HCT116 (cell line): ENCODE data around the gene CCDC192. TPM values are rescaled to one million over a fixed set of nuclear protein-coding genes. Genes with fewer than 3 reads are reported as not detected.

ENCODE experiments used
- ATAC-seq: fragments of 200-7000 bp; cut with Tn5 transposase; 2 replicates; pipeline ENCODE4 v1.9.1; 2020; ENCODE audit warnings: mild to moderate bottlenecking, moderate library complexity
- BruUV-seq: library from RNA; stranded (reverse); fragments of 400-500 nt; replicated peaks from 2 replicates; lab custom pipeline; 2021; lab: Mats Ljungman, UMichigan
- CTCF ChIA-PET: fragments of 300-600 bp; sonication (Branson Sonifier 250); formaldehyde crosslinking; loops from one replicate; lab custom pipeline; 2021; ENCODE audit warnings: antibody characterized with exemption; lab: Charles Lee
- POLR2A ChIA-PET: fragments of 300-600, 350-600 bp; sonication (Branson Sonifier 250); formaldehyde crosslinking; loops from one replicate; lab custom pipeline; 2021; ENCODE audit warnings: antibody characterized with exemption; lab: Charles Lee
- RAD21 ChIA-PET, 2 experiments: fragments of 300-600 bp; sonication (Branson Sonifier 250); formaldehyde crosslinking; loops; one replicate each; lab custom pipeline; 2023; ENCODE audit warnings: low total read pairs in 2 of 2; ENCODE audit not compliant: uncharacterized antibody in 2 of 2, unreplicated experiment in 2 of 2, low non-redundant PET in 1 of 2; lab: Charles Lee
- DNase-seq: peaks from one replicate; pipeline ENCODE4 v3.0.0-alpha.2; 2010; ENCODE audit warnings: low read depth, low spot score
- H2AFZ ChIP-seq: fragments of 200-600 bp; shearing (Covaris generic), sonication (generic); 2 replicates; pipeline ENCODE4 v1.6.1; 2017; ENCODE audit warnings: low read depth, mixed run types, mixed read lengths, antibody characterized with exemption, low read length; ENCODE audit not compliant: poor library complexity, severe bottlenecking
- H3K27ac ChIP-seq: 2 replicates; pipeline ENCODE4 v1.5.1; 2012; ENCODE audit warnings: low read depth, low read length
- H3K27me3 ChIP-seq: fragments of 200-600 bp; sonication (generic); 2 replicates; pipeline ENCODE4 v1.6.1; 2016; ENCODE audit warnings: mixed run types, low read length, mixed read lengths; ENCODE audit not compliant: insufficient read depth
- H3K36me3 ChIP-seq, 2 experiments: fragments of 200-500 bp in 1 of 2; fragments of 200-600 bp in 1 of 2; sonication (Bioruptor generic) in 1 of 2; sonication (generic) in 1 of 2; 2 replicates each; pipeline versions ENCODE4 v1.5.1 to v1.6.1; 2014 to 2016; ENCODE audit warnings: low read length in 2 of 2, inconsistent platforms in 1 of 2, mixed read lengths in 1 of 2, mixed run types in 1 of 2; ENCODE audit not compliant: insufficient read depth in 2 of 2, control insufficient read depth in 1 of 2
- H3K4me1 ChIP-seq, 2 experiments: fragments of 200-600 bp in 1 of 2; sonication (generic) in 1 of 2; 2 replicates each; pipeline versions ENCODE4 v1.5.1 to v1.6.1; 2012 to 2017; ENCODE audit warnings: low read length in 2 of 2, inconsistent platforms in 1 of 2, mild to moderate bottlenecking in 1 of 2, mixed read lengths in 1 of 2, mixed run types in 1 of 2, moderate library complexity in 1 of 2; ENCODE audit not compliant: insufficient read depth in 2 of 2, control insufficient read depth in 1 of 2
- H3K4me2 ChIP-seq: fragments of 200-600 bp; sonication (generic); 2 replicates; pipeline ENCODE4 v1.6.1; 2017; ENCODE audit warnings: mixed run types, low read length, mixed read lengths
- H3K4me3 ChIP-seq, 2 experiments: fragments of 200-600 bp in 1 of 2; sonication (generic) in 1 of 2; replicated peaks in 1 of 2; 2 replicates each; pipeline ENCODE4 v1.5.1; 2011 to 2016; ENCODE audit warnings: low read length in 2 of 2, control low read depth in 1 of 2, low read depth in 1 of 2, mild to moderate bottlenecking in 1 of 2, mixed read lengths in 1 of 2, mixed run types in 1 of 2
- H3K79me2 ChIP-seq: fragments of 200-600 bp; sonication (generic); 2 replicates; pipeline ENCODE4 v1.6.1; 2017; ENCODE audit warnings: mild to moderate bottlenecking, mixed run types, low read length, moderate library complexity, mixed read lengths; ENCODE audit not compliant: insufficient read depth
- H3K9ac ChIP-seq: fragments of 200-600 bp; sonication (generic); 2 replicates; pipeline ENCODE4 v1.6.1; 2016; ENCODE audit warnings: low read length, mixed read lengths
- H3K9me2 ChIP-seq: fragments of 200-600 bp; sonication (generic), shearing (Covaris generic); 2 replicates; pipeline ENCODE4 v1.6.1; 2017; ENCODE audit warnings: mixed run types, mild to moderate bottlenecking, moderate library complexity; ENCODE audit not compliant: insufficient read depth
- H3K9me3 ChIP-seq, 2 experiments: fragments of 200-500 bp in 1 of 2; fragments of 200-600 bp in 1 of 2; sonication (Bioruptor generic) in 1 of 2; sonication (generic) in 1 of 2; 2 replicates each; pipeline ENCODE4 v1.6.1; 2014 to 2017; ENCODE audit warnings: low read length in 2 of 2, mixed read lengths in 2 of 2, inconsistent platforms in 1 of 2, low read depth in 1 of 2, mild to moderate bottlenecking in 1 of 2, mixed run types in 1 of 2, moderate library complexity in 1 of 2; ENCODE audit not compliant: control insufficient read depth in 1 of 2, insufficient read depth in 1 of 2
- H4K20me1 ChIP-seq: fragments of 200-600 bp; sonication (generic), shearing (Covaris generic); 2 replicates; pipeline ENCODE4 v1.6.1; 2017; ENCODE audit warnings: mixed run types, mild to moderate bottlenecking, moderate library complexity; ENCODE audit not compliant: insufficient read depth
- CBX3 ChIP-seq: IDR thresholded peaks from 2 replicates; pipeline ENCODE4 v1.6.1; 2012; ENCODE audit warnings: low read depth
- CTCF ChIP-seq, 3 experiments: fragments of 200-600 bp in 1 of 3; sonication (generic) in 1 of 3; IDR thresholded peaks in 2 of 3; conservative IDR thresholded peaks in 1 of 3; 2 replicates each; pipeline ENCODE4 v1.5.1; 2012 to 2017; ENCODE audit warnings: low read depth in 2 of 3, low read length in 2 of 3, antibody characterized with exemption in 1 of 3, borderline replicate concordance in 1 of 3, control low read depth in 1 of 3, mild to moderate bottlenecking in 1 of 3, mixed read lengths in 1 of 3, mixed run types in 1 of 3, moderate library complexity in 1 of 3; ENCODE audit not compliant: insufficient read depth in 1 of 3
- EGR1 ChIP-seq: IDR thresholded peaks from 2 replicates; pipeline ENCODE4 v1.6.1; 2012; ENCODE audit warnings: low read depth
- ELF1 ChIP-seq: IDR thresholded peaks from 2 replicates; pipeline ENCODE4 v1.6.1; 2012; ENCODE audit warnings: low read depth, borderline replicate concordance
- EZH2 ChIP-seq: fragments of 200-600 bp; sonication (generic); IDR thresholded peaks from 2 replicates; pipeline ENCODE4 v1.6.1; 2017; ENCODE audit warnings: antibody characterized with exemption, mixed run types
- FOSL1 ChIP-seq: IDR thresholded peaks from 2 replicates; pipeline ENCODE4 v1.6.1; 2012; ENCODE audit warnings: low read depth
- JUND ChIP-seq: IDR thresholded peaks from 2 replicates; pipeline ENCODE4 v1.6.1; 2012
- POLR2A ChIP-seq: IDR thresholded peaks from 2 replicates; pipeline ENCODE4 v1.7.0; 2011; ENCODE audit warnings: borderline replicate concordance; ENCODE audit not compliant: insufficient read depth, insufficient read length; ENCODE audit errors: extremely low read depth
- REST ChIP-seq: IDR thresholded peaks from 2 replicates; pipeline ENCODE4 v1.6.1; 2012; ENCODE audit warnings: low read depth
- SIN3A ChIP-seq: IDR thresholded peaks from 2 replicates; pipeline ENCODE4 v1.6.1; 2012; ENCODE audit warnings: low read depth
- SP1 ChIP-seq: IDR thresholded peaks from 2 replicates; pipeline ENCODE4 v1.6.1; 2012; ENCODE audit warnings: low read depth
- SRF ChIP-seq: IDR thresholded peaks from 2 replicates; pipeline ENCODE4 v1.6.1; 2012; ENCODE audit warnings: low read depth
- YY1 ChIP-seq: IDR thresholded peaks from 2 replicates; pipeline ENCODE4 v1.6.1; 2011; ENCODE audit warnings: low read length, low read depth, moderate library complexity, mild to moderate bottlenecking; ENCODE audit not compliant: insufficient replicate concordance; ENCODE audit errors: extremely low read depth
- intact Hi-C: fragments of 100-400 bp; cut with micrococcal nuclease; formaldehyde crosslinking; loops from 2 replicates; pipeline ENCODE4 v1.10.0; 2022
- total RNA-seq: library from RNA; stranded (reverse); gene quantifications from one replicate; pipeline ENCODE4 v1.2.1, GENCODE V29; 2021; ENCODE audit not compliant: unreplicated experiment
- TF ChIP-seq, protein P1 (sequence below): IDR thresholded peaks from 2 replicates; pipeline ENCODE4 v1.6.1; 2011; ENCODE audit warnings: mild to moderate bottlenecking, low read length, moderate library complexity; ENCODE audit not compliant: insufficient replicate concordance; ENCODE audit errors: extremely low read depth

CCDC192 gene
- total RNA-seq, 1 experiment from 2014 or later = not detected

DNA sequence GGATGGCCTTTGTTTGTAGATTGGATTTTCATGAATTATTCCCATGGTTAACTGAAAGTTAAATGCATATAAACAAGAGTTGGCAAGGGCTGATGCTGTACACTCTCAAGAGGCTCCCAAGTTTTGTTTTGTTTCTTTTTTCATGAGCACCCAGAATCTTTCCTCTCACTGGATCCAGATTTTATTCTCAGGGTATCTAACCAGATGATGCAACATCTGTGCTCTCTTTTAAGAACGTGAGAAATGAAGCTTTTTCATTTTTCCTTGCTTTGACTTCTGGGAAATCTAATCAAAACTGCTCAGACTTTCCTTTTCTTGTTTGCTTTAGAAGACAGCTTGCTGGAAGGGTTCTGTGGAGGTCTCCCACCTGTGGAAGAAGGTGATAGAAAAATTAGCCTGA, 237.7 kb downstream of the CCDC192 start:
- no peaks in the 10 kb centered on the region for H3K79me2 ChIP-seq
- DNase-seq (no peak), ATAC-seq (no peak)
- ChIA-PET POLR2A (no interaction called here), RAD21 (no interaction called here), CTCF (no interaction called here)
- no peaks in the 10 kb centered on the region for H4K20me1 ChIP-seq
- H3K9me2 ChIP-seq = no peaks in the 10 kb centered on the region
- peaks cover 15% of the 10 kb centered on the region; the same call in 1 of the 2 replicates for H3K27me3 ChIP-seq
- H3K36me3 ChIP-seq = no peaks in the 10 kb centered on the region
- no TSS peak for BruUV-seq
- no peak overlapping the region for H3K4me3 ChIP-seq
- H3K27ac ChIP-seq = no peak overlapping the region
- H2AFZ ChIP-seq = no peak overlapping the region
- H3K9me3 ChIP-seq = no peaks in the 10 kb centered on the region
- TF ChIP-seq, protein P1, sequence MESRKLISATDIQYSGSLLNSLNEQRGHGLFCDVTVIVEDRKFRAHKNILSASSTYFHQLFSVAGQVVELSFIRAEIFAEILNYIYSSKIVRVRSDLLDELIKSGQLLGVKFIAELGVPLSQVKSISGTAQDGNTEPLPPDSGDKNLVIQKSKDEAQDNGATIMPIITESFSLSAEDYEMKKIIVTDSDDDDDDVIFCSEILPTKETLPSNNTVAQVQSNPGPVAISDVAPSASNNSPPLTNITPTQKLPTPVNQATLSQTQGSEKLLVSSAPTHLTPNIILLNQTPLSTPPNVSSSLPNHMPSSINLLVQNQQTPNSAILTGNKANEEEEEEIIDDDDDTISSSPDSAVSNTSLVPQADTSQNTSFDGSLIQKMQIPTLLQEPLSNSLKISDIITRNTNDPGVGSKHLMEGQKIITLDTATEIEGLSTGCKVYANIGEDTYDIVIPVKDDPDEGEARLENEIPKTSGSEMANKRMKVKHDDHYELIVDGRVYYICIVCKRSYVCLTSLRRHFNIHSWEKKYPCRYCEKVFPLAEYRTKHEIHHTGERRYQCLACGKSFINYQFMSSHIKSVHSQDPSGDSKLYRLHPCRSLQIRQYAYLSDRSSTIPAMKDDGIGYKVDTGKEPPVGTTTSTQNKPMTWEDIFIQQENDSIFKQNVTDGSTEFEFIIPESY = no peak
- no peak for TF ChIP-seq EGR1
- intact Hi-C loops = no loop called here
- H3K4me2 ChIP-seq = no peak overlapping the region
- H3K9ac ChIP-seq = no peak overlapping the region
- peaks cover 21 to 38% of the 10 kb centered on the region in 2 experiments for H3K4me1 ChIP-seq

DNA sequence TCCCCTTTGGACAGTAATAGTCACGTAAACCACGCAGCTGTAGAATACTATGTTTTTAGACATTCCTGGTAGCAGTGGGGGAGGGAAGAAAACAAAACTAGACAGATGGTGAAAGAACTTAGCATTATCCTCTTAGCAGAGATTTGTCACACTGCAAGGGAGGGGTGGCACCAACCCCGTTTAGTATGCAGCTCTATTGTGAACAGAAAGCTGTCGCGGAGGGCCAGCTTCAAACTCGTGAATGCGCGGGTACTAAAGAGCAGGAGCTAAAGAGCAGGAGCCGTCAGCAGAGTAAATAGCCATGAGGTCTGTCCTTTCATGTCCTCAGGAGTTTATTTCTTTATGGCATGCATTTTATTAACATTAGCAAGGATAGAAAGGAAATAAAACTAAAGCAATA, 238.5 kb downstream of the CCDC192 start:
- H3K9me3 ChIP-seq = no peaks in the 10 kb centered on the region
- CTCF ChIA-PET = no interaction called here
- H3K27ac ChIP-seq = no peak overlapping the region
- no peaks in the 10 kb centered on the region for H4K20me1 ChIP-seq
- peaks cover 13 to 30% of the 10 kb centered on the region in 2 experiments for H3K4me1 ChIP-seq
- H2AFZ ChIP-seq = no peak overlapping the region
- DNase-seq (no peak), ATAC-seq (no peak)
- POLR2A ChIA-PET = no interaction called here
- H3K9me2 ChIP-seq = no peaks in the 10 kb centered on the region
- intact Hi-C loops = no loop called here
- no peaks in the 10 kb centered on the region for H3K36me3 ChIP-seq
- peaks cover 10% of the 10 kb centered on the region; the same call in 1 of the 2 replicates for H3K27me3 ChIP-seq
- H3K9ac ChIP-seq = no peak overlapping the region
- RAD21 ChIA-PET = no interaction called here
- H3K4me3 ChIP-seq = no peak overlapping the region
- H3K79me2 ChIP-seq = no peaks in the 10 kb centered on the region
- BruUV-seq = no TSS peak
- H3K4me2 ChIP-seq = no peak overlapping the region
- TF ChIP-seq JUND = no peak
- TF ChIP-seq EZH2 = no peak
- TF ChIP-seq REST = no peak
- no peak for TF ChIP-seq CTCF (IDR thresholded peaks at IDR 0.05 in 2 of 3, conservative IDR thresholded peaks at IDR 0.05 in 1 of 3; ENCODE audit: borderline replicate concordance in 1 of 3, insufficient read depth in 1 of 3, low read depth in 2 of 3, low read length in 2 of 3)
- no peak for TF ChIP-seq YY1
- TF ChIP-seq SRF = no peak
- no peak for TF ChIP-seq POLR2A
- no peak for TF ChIP-seq FOSL1
- TF ChIP-seq SP1 = no peak
- TF ChIP-seq SIN3A = no peak
- TF ChIP-seq ELF1 = no peak
- TF ChIP-seq CBX3 = no peak
